GM21786 (cell line): ENCODE measurements around the gene HDAC3.

Experiments
- ATAC-seq: cut with Tn5 transposase; IDR thresholded peaks from one replicate; pipeline ENCODE4 v1.9.1; 2021; ENCODE audit not compliant: unreplicated experiment

The HDAC3 gene

DNA sequence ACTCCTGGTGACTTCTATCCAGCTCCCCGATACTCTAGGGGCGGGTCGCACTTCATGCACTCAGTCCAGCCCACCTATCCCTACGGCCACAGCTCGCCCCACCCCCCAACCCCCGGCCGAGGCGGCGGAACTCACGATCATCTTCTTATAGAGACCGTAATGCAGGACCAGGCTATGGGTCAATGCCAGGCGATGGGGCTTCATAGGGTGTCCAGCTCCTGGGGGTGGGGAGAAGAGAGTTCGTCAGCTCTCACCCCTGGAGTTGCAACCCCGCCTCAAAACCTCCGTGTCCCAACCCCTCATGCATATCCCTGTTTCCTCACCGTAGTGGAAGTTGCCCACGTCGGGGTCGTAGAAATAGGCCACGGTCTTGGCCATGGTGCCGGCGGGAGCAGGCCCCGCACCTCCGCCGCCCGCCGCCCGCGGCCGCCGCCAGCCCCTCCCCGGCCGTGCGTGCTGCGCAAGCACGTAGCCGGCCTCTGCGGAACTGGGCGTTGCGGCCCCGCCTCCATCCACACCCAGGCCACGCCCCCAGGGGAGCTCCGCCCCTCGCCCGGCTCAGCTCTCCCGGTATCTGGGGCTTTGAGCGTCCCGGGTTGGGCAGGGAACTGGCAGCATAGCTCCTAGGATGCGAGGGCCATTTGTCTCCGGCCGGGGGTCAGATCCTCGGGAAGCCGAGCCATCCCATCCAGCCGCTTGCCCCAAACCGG is at the start of gene HDAC3, which contains the start of gene RELL2:
HDAC3 (minus strand) TSS at position 437 of the 710 bp plus-strand sequence; CDS start at position 378, 59 bp downstream.
RELL2 (plus strand) TSS at position 585 of the 710 bp plus-strand sequence. CDS start 1,229 bp downstream, outside the sequence.
- peak; percentile 67 for ATAC-seq

DNA sequence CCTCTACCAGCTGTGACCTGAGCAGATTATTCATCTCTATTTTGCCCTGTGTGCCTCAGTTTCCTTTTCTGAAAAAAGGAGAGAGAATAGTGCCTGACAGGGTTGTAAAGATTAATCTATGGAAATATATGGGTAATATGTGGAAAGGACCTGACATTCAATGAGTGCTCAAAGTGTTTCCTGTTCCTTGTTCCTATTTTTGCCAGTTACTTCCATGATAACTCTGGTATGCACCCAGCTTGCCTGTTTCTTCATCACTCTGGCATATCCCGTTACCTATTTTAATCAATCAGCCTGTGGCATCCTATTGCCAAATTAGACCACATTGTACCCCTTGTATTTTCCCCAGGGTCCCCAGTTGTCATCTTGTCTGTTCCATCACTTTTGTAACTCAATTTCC is 48.9 kb upstream of the HDAC3 start:
- no peak for ATAC-seq

DNA sequence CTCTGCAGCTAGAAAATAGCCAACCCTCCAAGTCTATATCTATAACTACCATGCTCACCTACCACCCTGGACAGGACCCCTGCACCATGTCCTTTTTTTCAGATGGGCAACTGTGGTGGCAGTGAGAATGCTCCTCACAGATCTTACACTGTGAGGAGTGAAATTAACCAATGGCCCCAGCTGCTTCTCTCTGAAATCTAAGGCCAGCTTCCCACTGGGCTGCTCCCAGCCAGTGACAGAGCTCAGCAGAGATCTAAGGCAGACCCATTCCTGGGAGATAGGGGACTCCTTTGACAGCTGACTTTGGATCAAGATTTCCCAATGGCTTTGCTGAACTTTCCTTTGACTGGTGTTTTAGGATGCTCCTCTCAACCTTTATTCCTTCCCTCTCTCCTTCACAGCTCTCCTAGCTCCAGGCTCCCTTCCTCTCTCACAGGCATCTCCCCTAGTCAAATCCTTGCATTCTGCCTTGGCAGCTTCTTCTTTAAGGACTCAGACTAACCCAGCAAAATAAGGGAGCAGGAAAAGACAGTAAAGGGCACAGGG is 47.0 kb upstream of the HDAC3 start:
- no peak for ATAC-seq

DNA sequence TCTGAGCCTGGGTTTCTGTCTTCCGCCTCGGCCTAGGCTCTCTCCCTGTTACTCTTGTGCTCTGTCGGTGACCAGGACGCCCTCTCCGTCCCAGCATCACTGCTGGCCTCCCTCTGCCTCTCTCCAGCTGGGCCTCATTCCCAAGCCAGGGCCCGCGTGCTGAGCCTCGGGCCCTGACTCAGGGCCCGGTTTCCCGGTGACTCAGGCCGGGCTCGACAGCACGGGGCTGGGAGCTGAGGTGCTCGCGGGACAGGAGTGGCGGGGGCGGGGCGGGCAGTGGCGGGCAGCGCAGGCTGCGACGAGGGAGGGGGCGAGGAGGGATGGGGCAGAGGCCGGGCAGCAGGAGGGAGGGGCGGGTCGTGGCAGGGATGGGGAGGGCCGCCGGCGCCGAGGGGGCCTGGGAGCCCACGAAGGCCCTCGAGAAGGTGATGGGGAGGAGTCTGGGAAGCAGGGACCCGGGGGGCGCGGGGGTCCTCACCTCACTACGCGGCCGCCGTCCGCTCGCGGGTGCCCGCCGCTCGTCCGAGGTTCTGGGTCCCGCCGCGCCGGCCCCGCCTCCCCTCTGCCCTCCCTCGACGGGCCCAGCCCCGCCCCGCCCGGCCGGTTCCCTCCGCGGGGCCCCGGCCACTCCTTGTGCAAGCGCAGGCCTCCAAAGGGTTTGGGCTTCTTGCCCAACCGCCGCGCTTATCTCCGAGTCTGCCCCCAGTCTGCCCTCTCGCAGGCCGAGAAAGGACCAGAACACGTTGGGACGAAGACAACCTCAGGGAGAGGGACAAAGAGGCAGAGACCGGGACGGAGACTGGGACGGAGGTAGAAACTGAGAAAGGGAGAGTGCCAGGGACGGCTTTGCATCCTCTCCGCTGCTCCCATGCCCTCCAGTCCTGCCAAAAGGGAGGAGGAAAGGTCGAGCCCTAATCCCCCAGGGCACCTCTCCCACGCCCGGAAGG is 45.3 kb upstream of the HDAC3 start, which contains the start of gene ARAP3:
ARAP3 (minus strand) TSS at position 536 of the 947 bp plus-strand sequence. CDS start 1,744 bp downstream, outside the sequence.
- ATAC-seq = no peak

DNA sequence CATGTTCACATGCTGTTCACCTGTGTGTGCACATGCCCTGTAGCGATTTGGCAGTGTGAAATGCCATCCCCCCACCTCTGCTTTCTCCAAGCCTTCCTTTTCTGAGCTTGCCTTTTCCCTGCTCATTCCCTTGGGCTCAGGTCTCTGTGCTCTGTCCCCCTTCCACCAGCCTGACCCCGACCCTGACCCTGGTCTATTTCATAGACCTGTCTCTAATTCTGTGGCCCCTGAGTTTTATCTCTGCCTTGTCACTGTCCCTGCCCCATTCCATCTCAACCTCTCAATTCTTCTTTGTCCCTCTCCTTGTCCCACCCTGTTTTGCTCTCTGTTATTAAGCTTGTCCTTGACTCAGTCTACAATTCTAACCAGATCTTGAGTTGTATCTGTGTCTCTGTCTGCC is 44.6 kb upstream of the HDAC3 start:
- no peak for ATAC-seq

DNA sequence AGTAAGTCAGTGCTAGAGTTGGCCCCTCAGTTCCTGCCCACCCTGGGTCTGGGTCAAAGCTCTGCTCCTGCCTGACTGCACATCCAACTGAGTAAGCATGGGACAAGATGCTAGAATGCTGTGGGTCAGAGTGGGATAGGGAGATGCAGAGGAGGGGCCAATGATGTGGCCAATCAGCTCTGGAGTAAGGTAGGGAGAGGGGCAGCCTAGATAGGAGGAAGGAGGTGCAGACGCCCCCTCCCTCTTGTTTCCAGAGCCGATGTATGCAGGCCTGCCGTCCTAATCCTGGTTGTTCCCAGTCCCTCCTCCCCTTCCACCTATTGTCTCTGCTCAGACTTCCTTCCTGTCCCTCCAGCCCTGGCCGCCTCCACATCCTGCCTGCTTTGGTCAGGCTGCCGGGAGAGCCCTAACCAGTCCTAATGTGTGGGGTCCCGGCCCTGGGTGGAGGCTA is 44.1 kb upstream of the HDAC3 start:
- no peak for ATAC-seq

GRCh38 chr5:141680178-141680577 is 43.5 kb upstream of the HDAC3 start:
- ATAC-seq = no peak

- ATAC-seq = no peak
These were observed 40.8 kb upstream of the HDAC3 start for GRCh38 chr5:141677415-141677814.

- ATAC-seq = no peak
These were observed 39.0 kb upstream of the HDAC3 start for GRCh38 chr5:141675672-141676071.

- no peak for ATAC-seq
These were observed 38.1 kb upstream of the HDAC3 start for GRCh38 chr5:141674747-141675146.

GRCh38 chr5:141672841-141673813 is 36.5 kb upstream of the HDAC3 start:
- ATAC-seq = no peak

- ATAC-seq = no peak
These were observed 35.6 kb upstream of the HDAC3 start for GRCh38 chr5:141672071-141672840.

DNA sequence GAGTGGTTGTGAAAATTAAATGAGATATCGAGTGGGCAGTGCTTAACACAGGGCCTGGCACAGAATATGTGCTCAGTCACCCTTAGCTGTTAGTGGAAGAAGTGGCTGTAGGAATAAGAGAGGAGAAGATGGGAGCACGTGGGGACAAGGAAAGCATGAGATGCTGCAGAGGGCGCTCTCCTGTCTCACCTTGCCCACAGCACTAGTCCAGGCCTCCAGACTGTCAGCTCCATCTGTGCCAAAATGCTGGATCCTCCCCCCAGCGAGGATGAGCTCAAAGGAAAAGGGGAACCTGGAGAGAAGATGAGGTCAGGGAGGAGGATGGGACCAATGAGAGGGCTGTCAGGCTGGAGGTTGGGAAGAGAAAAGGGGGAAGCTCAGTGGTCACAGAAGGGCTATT is 32.9 kb upstream of the HDAC3 start:
- no peak for ATAC-seq

GRCh38 chr5:141668601-141669265 is 32.1 kb upstream of the HDAC3 start:
- no peak for ATAC-seq

- ATAC-seq = no peak
These were observed 29.6 kb upstream of the HDAC3 start for GRCh38 chr5:141665995-141666940.

GRCh38 chr5:141664733-141665461 is 28.2 kb upstream of the HDAC3 start:
- ATAC-seq = peak; percentile 92

- no peak for ATAC-seq
These were observed 26.9 kb upstream of the HDAC3 start for GRCh38 chr5:141663506-141663905.
